Lung (tissue), 12 donors: ENCODE results near the gene MYLK. TPM values are rescaled to one million over a fixed set of nuclear protein-coding genes. Genes with fewer than 3 reads are reported as not detected.

ENCODE experiments used
- ATAC-seq: fragments of 200-7000 bp; cut with Tn5 transposase; one replicate; pipeline ENCODE4 v1.9.1; 2020; ENCODE audit warnings: moderate number of reproducible peaks; ENCODE audit not compliant: insufficient read depth, low FRiP score
- DNase-seq, 3 donors: peaks; one replicate each; pipeline ENCODE4 v3.0.0-alpha.2; 2013 to 2017
- H3K27ac ChIP-seq, 2 donors: one replicate each; pipeline ENCODE4 v1.5.1; 2013; ENCODE audit warnings: mild to moderate bottlenecking in 2 of 2, moderate library complexity in 2 of 2, control low read depth in 1 of 2, inconsistent platforms in 1 of 2, low read depth in 1 of 2, low read length in 1 of 2
- H3K27me3 ChIP-seq, 3 donors: one replicate each; pipeline ENCODE4 v1.5.1; 2013; ENCODE audit warnings: low read length in 2 of 3; ENCODE audit not compliant: control insufficient read depth in 3 of 3, insufficient read depth in 3 of 3
- H3K36me3 ChIP-seq, 4 donors: one replicate each; pipeline ENCODE4 v1.5.1; 2013; ENCODE audit warnings: low read length in 4 of 4, mild to moderate bottlenecking in 1 of 4, moderate library complexity in 1 of 4; ENCODE audit not compliant: control insufficient read depth in 4 of 4, insufficient read depth in 4 of 4
- H3K4me1 ChIP-seq, 5 donors: one replicate each; pipeline ENCODE4 v1.5.1; 2013; ENCODE audit warnings: low read length in 5 of 5, mild to moderate bottlenecking in 2 of 5, moderate library complexity in 1 of 5; ENCODE audit not compliant: control insufficient read depth in 5 of 5, insufficient read depth in 5 of 5
- H3K4me3 ChIP-seq: one replicate; pipeline ENCODE4 v1.5.1; 2013; ENCODE audit warnings: mild to moderate bottlenecking, control low read depth, moderate library complexity
- H3K9ac ChIP-seq, 2 donors: one replicate each; pipeline ENCODE4 v1.5.1; 2013; ENCODE audit warnings: low read length in 2 of 2, control low read depth in 1 of 2; ENCODE audit not compliant: insufficient read depth in 1 of 2
- H3K9me3 ChIP-seq, 4 donors: one replicate each; pipeline ENCODE4 v1.5.1; 2013; ENCODE audit warnings: low read length in 3 of 4, mild to moderate bottlenecking in 1 of 4, moderate library complexity in 1 of 4; ENCODE audit not compliant: control insufficient read depth in 4 of 4, insufficient read depth in 3 of 4
- CTCF ChIP-seq: IDR thresholded peaks from 2 replicates; pipeline ENCODE4 v1.5.1; 2012; ENCODE audit warnings: mild to moderate bottlenecking; ENCODE audit errors: control extremely low read depth, extremely low read depth
- WGBS, 2 donors: extraction: QIAGEN DNeasy Blood & Tissue Kit; methylation state at CpG; one replicate each; pipeline ENCODE4 v1.1.7; 2013; 5-methylcytosine and 5-hydroxymethylcytosine counted together
- polyA plus RNA-seq, 2 donors: library from polyadenylated mRNA; stranded (reverse); fragments of 200-250 nt; gene quantifications; one replicate each; pipeline ENCODE4 v1.2.1, GENCODE V29; 2013
- total RNA-seq, 2 donors: library from RNA; depleted of rRNA in 1 of 2; stranded (reverse); fragments of >200 nt in 1 of 2; gene quantifications; one replicate each; pipeline ENCODE4 v1.2.1, GENCODE V29; 2014 to 2021
- donor health status: control.
- donor health status: control.
- donor health status: Bipolar disorder and iron deficiency.
- donor health status: healthy.
- donor health status: DM: yes; HTN: yes; CAD: no.

Gene MYLK
- total and polyA plus RNA-seq, 4 donors: 23.3 to 324 (median 112) TPM

GRCh38 chr3:123696808-123697207 is 187.3 kb downstream of the MYLK start:
- DNase-seq: peak; percentile 72 to 83 (median 72)
- no peak for TF ChIP-seq CTCF
- H3K27ac ChIP-seq: no peak overlapping the region
- H3K9me3 ChIP-seq: no peaks in the 10 kb centered on the region
- peaks cover 0 to 52% (median 17%) of the 10 kb centered on the region in 4 donors for H3K36me3 ChIP-seq
- H3K9ac ChIP-seq: peak overlapping the region in 1 of 2 donors; percentile 42
- H3K27me3 ChIP-seq: no peaks in the 10 kb centered on the region
- peaks cover 0 to 81% (median 32%) of the 10 kb centered on the region in 5 donors for H3K4me1 ChIP-seq
- no peak for ATAC-seq
- 59 to 84% methylated on average over 6 of the region's 6 CpGs for WGBS, 2 donors
- H3K4me3 ChIP-seq: no peak overlapping the region

- ATAC-seq: no peak
- H3K4me1 ChIP-seq: peaks cover 0 to 81% (median 30%) of the 10 kb centered on the region in 5 donors
- H3K27me3 ChIP-seq: no peaks in the 10 kb centered on the region
- H3K36me3 ChIP-seq: peaks cover 0 to 60% (median 22%) of the 10 kb centered on the region in 4 donors
- DNase-seq: peak; percentile 47 to 80 (median 70)
- H3K27ac ChIP-seq: peak overlapping the region in 1 of 2 donors; percentile 48
- H3K9ac ChIP-seq: peak overlapping the region in 1 of 2 donors; percentile 42
- no peak overlapping the region for H3K4me3 ChIP-seq
- H3K9me3 ChIP-seq: no peaks in the 10 kb centered on the region
- 48 to 56% methylated on average over 14 of the region's 14 CpGs for WGBS, 2 donors
- no peak for TF ChIP-seq CTCF
Measured at GRCh38 chr3:123695731-123696640, 188.1 kb downstream of the MYLK start.

GRCh38 chr3:123695152-123695551 is 189.0 kb downstream of the MYLK start:
- Histone ChIP-seq H3K4me1 (peaks cover 0 to 83% (median 30%) of the 10 kb centered on the region in 5 donors), H3K27ac (peak overlapping the region; percentile 57 to 82), H3K9ac (peak overlapping the region in 1 of 2 donors; percentile 72), H3K9me3 (no peaks in the 10 kb centered on the region), H3K27me3 (no peaks in the 10 kb centered on the region), H3K36me3 (peaks cover 0 to 60% (median 22%) of the 10 kb centered on the region in 4 donors), H3K4me3 (no peak overlapping the region)
- WGBS, 2 donors: 60 to 69% methylated on average over 2 of the region's 2 CpGs
- no peak for TF ChIP-seq CTCF
- no peak for ATAC-seq
- DNase-seq: no peak
